Endothelial cell of umbilical vein (primary cell): Measurements from ENCODE around the gene SWSAP1. TPM values are rescaled to one million over a fixed set of nuclear protein-coding genes. Genes with fewer than 3 reads are reported as not detected.
A peak's percentile ranks its signal among the peaks of the same experiment; 100 is the strongest.

ENCODE experiments used
- BruUV-seq: library from RNA; stranded (reverse); fragments of 400-500 nt; replicated peaks from 2 replicates; lab custom pipeline; 2021; lab: Mats Ljungman, UMichigan
- CTCF ChIA-PET: fragments of 300-600, 350-600 bp; sonication (Branson Sonifier 250); formaldehyde crosslinking; loops from one replicate; lab custom pipeline; 2021; ENCODE audit warnings: antibody characterized with exemption, inconsistent platforms; lab: Charles Lee
- POLR2A ChIA-PET: fragments of 300-600, 350-600 bp; sonication (Branson Sonifier 250); formaldehyde crosslinking; loops from one replicate; lab custom pipeline; 2021; ENCODE audit warnings: antibody characterized with exemption, inconsistent platforms; lab: Charles Lee
- DNase-seq: peaks from one replicate; pipeline ENCODE4 v3.0.0-alpha.2; 2011; ENCODE audit warnings: low read depth, low spot score
- FAIRE-seq: peaks from 2 replicates; lab custom pipeline; 2011; peaks lifted over from hg19 to GRCh38; lab: Jason Lieb, UNC
- H2AFZ ChIP-seq: 2 replicates; pipeline ENCODE4 v1.6.0; 2012; ENCODE audit warnings: low read depth, low read length, control low read depth, inconsistent platforms
- H3K27ac ChIP-seq: 2 replicates; pipeline ENCODE4 v1.5.1; 2011; ENCODE audit warnings: low read depth, mild to moderate bottlenecking, control low read depth, low read length, moderate library complexity; ENCODE audit not compliant: insufficient read depth
- H3K27me3 ChIP-seq, 2 experiments: 2 replicates each; pipeline versions ENCODE4 v1.6.0 to v1.6.1; 2011; ENCODE audit warnings: low read length in 2 of 2, mixed read lengths in 1 of 2; ENCODE audit not compliant: control insufficient read depth in 2 of 2, insufficient read depth in 2 of 2
- H3K36me3 ChIP-seq, 2 experiments: 2 replicates in 1 of 2; 3 replicates in 1 of 2; pipeline ENCODE4 v1.5.1; 2011; ENCODE audit warnings: low read length in 2 of 2, mild to moderate bottlenecking in 1 of 2, moderate library complexity in 1 of 2; ENCODE audit not compliant: control insufficient read depth in 2 of 2, insufficient read depth in 2 of 2; ENCODE audit errors: extremely low read depth in 1 of 2
- H3K4me1 ChIP-seq: 3 replicates; pipeline ENCODE4 v1.5.1; 2011; ENCODE audit warnings: mild to moderate bottlenecking, low read length; ENCODE audit not compliant: control insufficient read depth, insufficient read depth; ENCODE audit errors: extremely low read depth
- H3K4me2 ChIP-seq: 2 replicates; pipeline ENCODE4 v1.6.1; 2011; ENCODE audit warnings: low read length, control low read depth, mixed read lengths; ENCODE audit not compliant: insufficient read depth
- H3K4me3 ChIP-seq, 3 experiments: fragments of 200-600 bp in 1 of 3; sonication (generic), shearing (Covaris generic) in 1 of 3; replicated peaks in 1 of 3; 2 replicates each; pipeline ENCODE4 v1.5.1; 2011 to 2016; ENCODE audit warnings: control low read depth in 3 of 3, low read length in 3 of 3, mild to moderate bottlenecking in 2 of 3, inconsistent platforms in 1 of 3, low read depth in 1 of 3, moderate library complexity in 1 of 3; ENCODE audit not compliant: insufficient read depth in 1 of 3
- H3K79me2 ChIP-seq: 2 replicates; pipeline ENCODE4 v1.6.0; 2012; ENCODE audit warnings: low read length, inconsistent platforms; ENCODE audit not compliant: control insufficient read depth, insufficient read depth
- H3K9ac ChIP-seq: replicated peaks from 2 replicates; pipeline ENCODE3; 2011; ENCODE audit warnings: low read length, control low read depth; ENCODE audit not compliant: insufficient read depth; ENCODE audit errors: extremely low read depth
- H3K9me1 ChIP-seq: replicated peaks from 3 replicates; pipeline ENCODE4 v1.6.0; 2011; ENCODE audit warnings: mild to moderate bottlenecking, low read length; ENCODE audit not compliant: control insufficient read depth, insufficient read depth; ENCODE audit errors: extremely low read depth
- H3K9me3 ChIP-seq: replicated peaks from 2 replicates; pipeline ENCODE4 v1.5.1; 2012; ENCODE audit warnings: low read length, inconsistent platforms; ENCODE audit not compliant: control insufficient read depth, insufficient read depth
- H4K20me1 ChIP-seq: replicated peaks from 2 replicates; pipeline ENCODE3; 2011; ENCODE audit warnings: mild to moderate bottlenecking, low read length; ENCODE audit not compliant: control insufficient read depth, insufficient read depth; ENCODE audit errors: extremely low read depth
- CTCF ChIP-seq, 2 donors: IDR thresholded peaks; 1 replicate in 1 of 2; 2 replicates in 1 of 2; pipeline ENCODE4 v1.5.1; 2011; ENCODE audit warnings: low read length in 2 of 2, mild to moderate bottlenecking in 2 of 2, moderate library complexity in 2 of 2, control low read depth in 1 of 2, inconsistent platforms in 1 of 2, low read depth in 1 of 2; ENCODE audit not compliant: insufficient read depth in 1 of 2; ENCODE audit errors: extremely low read depth in 1 of 2
- EZH2 ChIP-seq: IDR thresholded peaks from 2 replicates; pipeline ENCODE4 v1.6.1; 2012; ENCODE audit warnings: borderline replicate concordance, low read depth, mild to moderate bottlenecking, moderate library complexity, low read length, inconsistent platforms; ENCODE audit not compliant: severe bottlenecking
- FOS ChIP-seq: IDR thresholded peaks from 2 replicates; pipeline ENCODE4 v1.6.1; 2011; ENCODE audit warnings: mild to moderate bottlenecking, low read length, moderate library complexity, borderline replicate concordance; ENCODE audit not compliant: insufficient read depth
- GATA2 ChIP-seq: IDR thresholded peaks from 2 replicates; pipeline ENCODE4 v1.7.0; 2011; ENCODE audit warnings: low read depth, mild to moderate bottlenecking, moderate library complexity, mixed read lengths, low read length; ENCODE audit not compliant: insufficient read length, insufficient read depth
- JUN ChIP-seq: IDR thresholded peaks from 2 replicates; pipeline ENCODE4 v1.6.1; 2011; ENCODE audit warnings: borderline replicate concordance, low read depth; ENCODE audit not compliant: insufficient read length, insufficient read depth
- MYC ChIP-seq: IDR thresholded peaks from one replicate; pipeline ENCODE4 v1.6.1; 2011; ENCODE audit warnings: mild to moderate bottlenecking, low read depth, low read length
- POLR2A ChIP-seq: IDR thresholded peaks from 2 replicates; pipeline ENCODE4 v1.6.1; 2012; ENCODE audit warnings: low read depth, mild to moderate bottlenecking, control low read depth, low read length
- POLR2AphosphoS5 ChIP-seq: IDR thresholded peaks from 2 replicates; pipeline ENCODE4 v1.6.1; 2012; ENCODE audit warnings: low read depth, mild to moderate bottlenecking, control low read depth, low read length, moderate library complexity; ENCODE audit not compliant: insufficient read depth
- dilution Hi-C: fragments of 300-500 bp; cut with MboI; formaldehyde crosslinking; loops from one replicate; pipeline ENCODE4 v1.15.0; 2019; ENCODE audit warnings: low sequenced_read_pairs; ENCODE audit not compliant: extremely low pct_ligation_motif_present
- intact Hi-C: fragments of 100-400 bp; cut with micrococcal nuclease; formaldehyde crosslinking; loops from one replicate; pipeline ENCODE4 v1.10.0; 2022
- polyA plus RNA-seq, 4 experiments: library from polyadenylated mRNA; depleted of rRNA in 3 of 4; stranded (reverse) in 3 of 4; unstranded in 1 of 4; fragments of >200 nt; gene quantifications; 2 replicates each; pipeline versions ENCODE4 v1.2.1 to v1.2.3, GENCODE V29; 2011 to 2012; ENCODE audit warnings: missing spikeins in 1 of 4
- total RNA-seq: library from RNA; stranded (reverse); gene quantifications from 2 replicates; pipeline ENCODE4 v1.2.3, GENCODE V29; 2021
- TF ChIP-seq, protein P1 (sequence below): IDR thresholded peaks from 2 replicates; pipeline ENCODE4 v1.6.1; 2011; ENCODE audit not compliant: insufficient read depth, insufficient read length

The SWSAP1 gene
- total and polyA plus RNA-seq, 2 donors (not counting 3 experiments of a cell fraction or from before 2014, with no cell fraction given): 3.7 to 4.4 TPM

DNA sequence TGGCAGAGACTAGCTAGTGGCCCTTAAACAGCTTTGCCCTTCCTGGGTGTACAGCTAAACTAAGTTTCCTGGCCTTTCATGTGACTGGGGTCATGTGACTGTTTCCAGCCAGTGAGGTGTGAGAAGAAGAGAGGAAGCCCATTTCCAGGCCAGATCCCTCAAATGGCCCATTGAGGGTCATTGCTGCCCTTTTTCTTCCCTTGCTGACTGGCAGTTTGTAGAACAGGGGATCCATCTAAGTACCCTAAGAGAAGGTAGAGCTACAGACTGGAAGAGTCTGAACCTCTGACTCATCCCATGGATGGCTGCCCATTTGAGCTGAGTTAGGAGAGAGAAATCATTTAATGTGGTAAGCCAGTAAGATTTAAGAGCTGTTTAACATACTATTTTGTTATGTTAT lies 2.8 kb downstream of the SWSAP1 start:
- Histone ChIP-seq H3K27me3 (no peaks in the 10 kb centered on the region), H4K20me1 (no peaks in the 10 kb centered on the region), H3K36me3 (no peaks in the 10 kb centered on the region), H3K9me3 (no peaks in the 10 kb centered on the region), H3K4me1 (peaks cover 44% of the 10 kb centered on the region), H3K4me2 (no peak overlapping the region), H3K27ac (no peak overlapping the region), H3K4me3 (no peak overlapping the region), H3K9me1 (no peaks in the 10 kb centered on the region), H3K79me2 (peaks cover 6% of the 10 kb centered on the region), H2AFZ (no peak overlapping the region), H3K9ac (no peak overlapping the region)
- no peak for TF ChIP-seq CTCF (IDR thresholded peaks at IDR 0.05; ENCODE audit: extremely low read depth in 1 of 2, insufficient read depth in 1 of 2, low read depth in 1 of 2, low read length in 2 of 2)
- peak; percentile 66 for TF ChIP-seq FOS
- TF ChIP-seq MYC: no peak
- no peak for TF ChIP-seq EZH2
- TF ChIP-seq POLR2AphosphoS5: no peak
- TF ChIP-seq POLR2A: no peak
- TF ChIP-seq JUN: peak; percentile 20
- TF ChIP-seq GATA2: no peak
- TF ChIP-seq, protein P1, sequence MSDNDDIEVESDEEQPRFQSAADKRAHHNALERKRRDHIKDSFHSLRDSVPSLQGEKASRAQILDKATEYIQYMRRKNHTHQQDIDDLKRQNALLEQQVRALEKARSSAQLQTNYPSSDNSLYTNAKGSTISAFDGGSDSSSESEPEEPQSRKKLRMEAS: no peak
- POLR2A ChIA-PET: interaction anchor here (0.7 kb wide), 1 partner anchor 83 kb away, joined by 3 read pairs; no protein-coding TSS in a partner anchor
- no TSS peak for BruUV-seq
- dilution Hi-C loops (no loop called here), intact Hi-C loops (no loop called here)
- FAIRE-seq (peak; percentile 70), DNase-seq (peak; percentile 50)
- CTCF ChIA-PET: interaction anchor here (0.7 to 2.4 kb wide), 12 partner anchors 9 to 105 kb away, joined by 3 to 22 read pairs (median 4); partner anchors contain the start of genes CCDC159, ODAD3, PRKCSH and TMEM205
